Mesenchymal stem cell (in vitro differentiated cells and primary cell): ENCODE results near the gene SPPL2B.

Experiments used
- DNase-seq: peaks from one replicate; pipeline ENCODE4 v3.0.0-alpha.2; 2013
- H2AFZ ChIP-seq: one replicate; pipeline ENCODE4 v1.6.1; 2013; ENCODE audit warnings: low read depth, mild to moderate bottlenecking, control low read depth, inconsistent platforms, low read length, moderate library complexity
- H2AK5ac ChIP-seq: 2 replicates; pipeline ENCODE4 v1.6.1; 2013; ENCODE audit warnings: low read length, moderate library complexity, mild to moderate bottlenecking, inconsistent platforms; ENCODE audit not compliant: severe bottlenecking
- H2BK120ac ChIP-seq: one replicate; pipeline ENCODE4 v1.6.1; 2013; ENCODE audit warnings: low read depth, mild to moderate bottlenecking, inconsistent platforms, low read length, moderate library complexity
- H2BK12ac ChIP-seq, 2 experiments: one replicate each; pipeline ENCODE4 v1.6.1; 2013; ENCODE audit warnings: inconsistent platforms in 2 of 2, low read length in 2 of 2, mild to moderate bottlenecking in 2 of 2, moderate library complexity in 2 of 2, control low read depth in 1 of 2
- H2BK15ac ChIP-seq: one replicate; pipeline ENCODE4 v1.6.1; 2013; ENCODE audit warnings: mild to moderate bottlenecking, low read depth, inconsistent platforms; ENCODE audit not compliant: poor library complexity, severe bottlenecking
- H2BK5ac ChIP-seq: 2 replicates; pipeline ENCODE4 v1.6.1; 2013; ENCODE audit warnings: low read depth, mild to moderate bottlenecking, low read length, control low read depth, inconsistent platforms; ENCODE audit not compliant: poor library complexity, severe bottlenecking
- H3K14ac ChIP-seq, 2 experiments: one replicate each; pipeline ENCODE4 v1.6.1; 2013; ENCODE audit warnings: inconsistent platforms in 2 of 2, low read length in 2 of 2, control low read depth in 1 of 2, mild to moderate bottlenecking in 1 of 2, moderate library complexity in 1 of 2
- H3K18ac ChIP-seq, 2 experiments: one replicate each; pipeline ENCODE4 v1.6.1; 2013; ENCODE audit warnings: inconsistent platforms in 2 of 2, low read length in 2 of 2, control low read depth in 1 of 2, low read depth in 1 of 2, mild to moderate bottlenecking in 1 of 2
- H3K23ac ChIP-seq, 2 experiments: one replicate each; pipeline ENCODE4 v1.6.1; 2013; ENCODE audit warnings: inconsistent platforms in 2 of 2, low read length in 2 of 2, mild to moderate bottlenecking in 2 of 2, moderate library complexity in 2 of 2, control low read depth in 1 of 2
- H3K27ac ChIP-seq: 2 replicates; pipeline ENCODE4 v1.5.1; 2013; ENCODE audit warnings: mild to moderate bottlenecking, moderate library complexity, low read length, control low read depth, inconsistent platforms; ENCODE audit not compliant: poor library complexity, severe bottlenecking
- H3K27me3 ChIP-seq, 2 experiments: 2 replicates each; pipeline versions ENCODE4 v1.6.1 to v1.7.0; 2013; ENCODE audit warnings: low read length in 2 of 2, mild to moderate bottlenecking in 2 of 2, moderate library complexity in 2 of 2, control low read depth in 1 of 2, inconsistent platforms in 1 of 2; ENCODE audit not compliant: control insufficient read depth in 1 of 2, insufficient read depth in 1 of 2
- H3K36me3 ChIP-seq, 2 experiments: 2 replicates each; pipeline versions ENCODE4 v1.6.1 to v1.7.0; 2013; ENCODE audit warnings: low read length in 2 of 2, control low read depth in 1 of 2, inconsistent platforms in 1 of 2, low read depth in 1 of 2, mild to moderate bottlenecking in 1 of 2; ENCODE audit not compliant: insufficient read depth in 2 of 2, control insufficient read depth in 1 of 2
- H3K4ac ChIP-seq, 2 experiments: one replicate each; pipeline ENCODE4 v1.6.1; 2013; ENCODE audit warnings: inconsistent platforms in 2 of 2, low read length in 2 of 2, mild to moderate bottlenecking in 2 of 2, moderate library complexity in 2 of 2, control low read depth in 1 of 2, low read depth in 1 of 2
- H3K4me1 ChIP-seq: 2 replicates; pipeline ENCODE4 v1.6.1; 2013; ENCODE audit warnings: low read depth, low read length, control low read depth; ENCODE audit not compliant: control insufficient read depth, insufficient read depth
- H3K4me2 ChIP-seq: 2 replicates; pipeline ENCODE4 v1.6.1; 2013; ENCODE audit warnings: low read length, mild to moderate bottlenecking, inconsistent platforms; ENCODE audit not compliant: poor library complexity, severe bottlenecking
- H3K4me3 ChIP-seq, 2 experiments: 2 replicates each; pipeline versions ENCODE4 v1.5.1 to v1.7.0; 2013; ENCODE audit warnings: low read length in 2 of 2, mild to moderate bottlenecking in 2 of 2, control low read depth in 1 of 2, low read depth in 1 of 2; ENCODE audit not compliant: insufficient read depth in 1 of 2
- H3K79me1 ChIP-seq: replicated peaks from 2 replicates; pipeline ENCODE4 v1.6.1; 2013; ENCODE audit warnings: mild to moderate bottlenecking, control low read depth, low read length, inconsistent platforms; ENCODE audit not compliant: poor library complexity, severe bottlenecking
- H3K9ac ChIP-seq: 2 replicates; pipeline ENCODE4 v1.7.0; 2013; ENCODE audit warnings: mild to moderate bottlenecking, low read length, moderate library complexity
- H3K9me3 ChIP-seq: 2 replicates; pipeline ENCODE4 v1.7.0; 2013; ENCODE audit warnings: mild to moderate bottlenecking, low read length; ENCODE audit not compliant: control insufficient read depth
- H4K8ac ChIP-seq: one replicate; pipeline ENCODE4 v1.6.1; 2013; ENCODE audit warnings: inconsistent platforms, mild to moderate bottlenecking, low read length, moderate library complexity
- H4K91ac ChIP-seq: one replicate; pipeline ENCODE4 v1.6.1; 2013; ENCODE audit warnings: mild to moderate bottlenecking, low read length, inconsistent platforms
- WGBS: methylation state at CpG from one replicate; pipeline ENCODE4 v1.1.7; 2013; ENCODE audit warnings: mixed read lengths; 5-methylcytosine and 5-hydroxymethylcytosine counted together

SPPL2B gene

GRCh38 chr19:2288818-2289713 is 39.4 kb upstream of the SPPL2B start:
- no peak for DNase-seq
- Histone ChIP-seq H2AFZ (peak overlapping the region; percentile 3), H3K36me3 (no peaks in the 10 kb centered on the region), H3K27me3 (peaks cover 61 to 68% of the 10 kb centered on the region in 2 experiments), H4K8ac (no peak overlapping the region), H2BK120ac (no peak overlapping the region), H3K27ac (no peak overlapping the region), H2AK5ac (no peak overlapping the region), H3K23ac (no peak overlapping the region), H2BK5ac (no peak overlapping the region), H4K91ac (no peak overlapping the region), H3K79me1 (no peaks in the 10 kb centered on the region), H3K4ac (no peak overlapping the region), H3K18ac (no peak overlapping the region), H3K4me1 (peaks cover 21% of the 10 kb centered on the region), H3K9ac (no peak overlapping the region), H2BK12ac (no peak overlapping the region), H2BK15ac (no peak overlapping the region), H3K14ac (peak overlapping the region in 1 of 2 experiments; percentile 49), H3K9me3 (no peaks in the 10 kb centered on the region), H3K4me3 (no peak overlapping the region), H3K4me2 (no peak overlapping the region)
- WGBS = 92% methylated on average over 25 of the region's 28 CpGs

- Histone ChIP-seq H2AK5ac (no peak overlapping the region), H3K4me2 (peak overlapping the region; percentile 3), H4K8ac (no peak overlapping the region), H3K23ac (peak overlapping the region in 1 of 2 experiments; percentile 65), H3K9me3 (no peaks in the 10 kb centered on the region), H3K4me3 (peak overlapping the region; percentile 41 to 55), H2BK5ac (no peak overlapping the region), H3K18ac (no peak overlapping the region), H3K9ac (no peak overlapping the region), H2BK12ac (no peak overlapping the region), H3K36me3 (no peaks in the 10 kb centered on the region), H3K27ac (no peak overlapping the region), H3K4ac (no peak overlapping the region), H3K79me1 (no peaks in the 10 kb centered on the region), H2BK120ac (no peak overlapping the region), H3K14ac (no peak overlapping the region), H4K91ac (no peak overlapping the region), H2AFZ (no peak overlapping the region), H3K27me3 (peaks cover 63 to 76% of the 10 kb centered on the region in 2 experiments), H2BK15ac (no peak overlapping the region), H3K4me1 (peaks cover 22% of the 10 kb centered on the region)
- no peak for DNase-seq
- WGBS = 3% methylated on average over 66 of the region's 74 CpGs
Measured at GRCh38 chr19:2289714-2290435, 38.6 kb upstream of the SPPL2B start.

GRCh38 chr19:2290441-2291184 is 37.9 kb upstream of the SPPL2B start:
- no peak overlapping the region for H2BK120ac ChIP-seq
- no peak overlapping the region for H2AFZ ChIP-seq

More at GRCh38 chr19:2290441-2291184, 37.9 kb upstream of the SPPL2B start:
- Histone ChIP-seq H3K23ac (peak overlapping the region; percentile 23 to 65), H4K8ac (no peak overlapping the region), H2AK5ac (no peak overlapping the region), H3K9ac (no peak overlapping the region), H3K27ac (no peak overlapping the region), H3K4me1 (peaks cover 22% of the 10 kb centered on the region), H3K4ac (no peak overlapping the region), H3K27me3 (peaks cover 65 to 81% of the 10 kb centered on the region in 2 experiments), H3K4me2 (no peak overlapping the region), H2BK15ac (no peak overlapping the region), H3K36me3 (no peaks in the 10 kb centered on the region), H2BK5ac (no peak overlapping the region), H4K91ac (no peak overlapping the region), H2BK12ac (no peak overlapping the region), H3K4me3 (peak overlapping the region; percentile 41 to 55), H3K14ac (no peak overlapping the region), H3K18ac (no peak overlapping the region), H3K9me3 (no peaks in the 10 kb centered on the region), H3K79me1 (no peaks in the 10 kb centered on the region)
- WGBS = 13% methylated on average over 68 of the region's 82 CpGs
- no peak for DNase-seq
